Activated naive CD8-positive, alpha-beta T cell treated with anti-CD3 and anti-CD28 coated beads, Interleukin-2, amount 50 U/mL, for 24 hours (primary cell): ENCODE results near the gene PRDM15.

ENCODE experiments used
- ATAC-seq: fragments of 150-1000 bp; cut with Tn5 transposase; one replicate; pipeline ENCODE4 v1.10.0; 2021
- DNase-seq: peaks from one replicate; pipeline ENCODE4 v3.0.0; 2021
- H3K27ac Mint-ChIP-seq: one replicate; pipeline ENCODE4 v1.8.0; 2021; ENCODE audit warnings: mild to moderate bottlenecking, mixed read lengths
- H3K27me3 Mint-ChIP-seq: one replicate; pipeline ENCODE4 v1.8.0; 2021; ENCODE audit warnings: mixed read lengths
- H3K36me3 Mint-ChIP-seq: one replicate; pipeline ENCODE4 v1.8.0; 2021; ENCODE audit warnings: low read depth, mixed read lengths
- H3K4me1 Mint-ChIP-seq: one replicate; pipeline ENCODE4 v1.8.0; 2021; ENCODE audit warnings: mixed read lengths
- H3K4me3 Mint-ChIP-seq: one replicate; pipeline ENCODE4 v1.8.0; 2021; ENCODE audit warnings: mild to moderate bottlenecking, moderate library complexity, mixed read lengths
- H3K9me3 Mint-ChIP-seq: one replicate; pipeline ENCODE4 v1.8.0; 2021; ENCODE audit warnings: mixed read lengths

Gene PRDM15

DNA sequence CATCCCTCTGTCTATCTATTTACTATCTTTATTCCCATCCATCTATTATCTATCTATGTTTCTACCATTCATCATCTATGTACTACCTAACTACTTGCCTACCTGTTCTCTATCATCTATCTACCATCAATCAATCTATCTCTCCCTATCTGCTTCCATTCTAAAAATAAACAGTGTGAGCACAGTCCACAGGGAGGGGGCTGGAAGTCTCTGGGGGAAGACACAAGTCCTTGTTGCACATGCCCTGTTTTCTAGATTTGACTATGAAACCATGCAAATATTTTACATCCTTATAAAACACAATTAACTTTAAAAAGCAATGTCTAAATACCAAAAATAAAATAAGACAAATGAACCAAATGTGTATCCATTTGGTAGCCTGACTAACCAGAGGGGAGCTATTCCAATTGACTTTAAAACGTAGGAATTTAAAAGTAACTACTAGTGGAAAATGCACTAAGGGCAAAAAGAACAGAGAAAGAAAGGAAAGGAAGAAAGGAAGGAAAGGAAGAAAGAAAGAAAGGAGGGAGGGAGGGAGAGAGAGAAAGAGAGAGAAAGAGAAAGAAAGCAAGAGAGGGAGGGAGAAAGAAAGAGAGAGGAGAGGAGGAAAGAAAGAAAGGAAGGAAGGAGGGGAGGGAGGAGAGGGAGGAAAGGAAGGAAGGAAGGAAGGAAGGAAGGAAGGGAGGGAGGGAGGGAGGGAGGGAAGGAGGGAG, 98.7 kb downstream of the PRDM15 start:
- no peak for DNase-seq
- peaks cover 66% of the 10 kb centered on the region for H3K27me3 Mint-ChIP-seq
- no peak overlapping the region for H3K4me3 Mint-ChIP-seq
- no peaks in the 10 kb centered on the region for H3K36me3 Mint-ChIP-seq
- H3K9me3 Mint-ChIP-seq, result no peaks in the 10 kb centered on the region
- ATAC-seq, result no peak
- no peak overlapping the region for H3K27ac Mint-ChIP-seq
- H3K4me1 Mint-ChIP-seq, result peaks cover 12% of the 10 kb centered on the region

DNA sequence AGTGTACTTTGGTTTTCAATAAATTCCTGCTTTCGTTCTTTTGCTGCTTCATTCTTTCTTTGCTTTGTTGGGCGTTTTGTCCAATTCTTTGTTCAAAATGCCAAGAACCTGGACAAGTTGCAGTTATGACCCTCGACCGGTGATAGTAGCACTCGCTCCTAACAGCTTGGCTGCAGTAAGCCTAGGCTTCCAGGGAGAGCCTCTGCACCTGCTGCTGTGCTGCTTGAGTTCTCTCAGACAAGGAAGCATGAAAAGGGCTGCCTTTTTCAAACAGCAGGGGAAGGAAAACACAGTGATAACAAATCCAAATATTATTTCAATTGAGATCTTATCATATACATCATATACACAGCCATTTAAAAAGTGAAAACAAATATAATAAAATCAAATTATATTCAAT, 99.5 kb downstream of the PRDM15 start:
- DNase-seq, result no peak
- Mint-ChIP-seq H3K27ac (no peak overlapping the region), H3K9me3 (no peaks in the 10 kb centered on the region), H3K36me3 (no peaks in the 10 kb centered on the region), H3K4me1 (peaks cover 12% of the 10 kb centered on the region), H3K4me3 (no peak overlapping the region), H3K27me3 (peaks cover 69% of the 10 kb centered on the region)
- ATAC-seq, result no peak

DNA sequence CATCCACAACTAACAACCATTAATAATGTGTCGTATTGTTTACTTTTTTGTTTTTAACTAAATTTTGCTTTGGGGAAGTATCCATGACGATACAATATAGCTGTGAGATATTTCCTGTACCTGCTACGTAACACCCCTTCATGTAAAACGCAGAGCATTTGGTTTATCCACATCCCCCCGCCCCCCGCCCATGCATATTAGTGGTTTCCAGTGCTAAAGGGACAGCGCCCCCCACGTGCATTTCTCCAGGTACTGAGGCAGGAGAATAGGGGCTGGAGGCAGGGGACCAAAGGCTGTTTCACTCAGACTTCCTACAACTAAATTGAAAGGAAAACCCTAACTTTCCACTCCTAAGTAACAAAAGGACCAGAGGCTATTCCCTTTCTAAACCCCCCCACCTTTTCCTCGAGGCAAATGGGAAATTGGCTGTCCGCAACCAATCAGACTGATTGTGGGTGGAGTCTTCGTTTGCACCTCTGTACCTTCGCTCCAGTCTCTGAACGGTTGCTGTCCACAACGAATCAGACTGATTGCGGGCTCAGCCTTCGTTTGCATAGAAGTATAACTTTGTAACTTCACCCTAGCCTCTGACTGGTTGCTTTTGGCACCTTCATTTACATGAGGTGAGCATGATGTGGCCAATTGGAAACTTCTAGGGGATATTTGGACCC, 100.1 kb downstream of the PRDM15 start:
- no peak overlapping the region for H3K27ac Mint-ChIP-seq
- no peak overlapping the region for H3K4me3 Mint-ChIP-seq

DNA sequence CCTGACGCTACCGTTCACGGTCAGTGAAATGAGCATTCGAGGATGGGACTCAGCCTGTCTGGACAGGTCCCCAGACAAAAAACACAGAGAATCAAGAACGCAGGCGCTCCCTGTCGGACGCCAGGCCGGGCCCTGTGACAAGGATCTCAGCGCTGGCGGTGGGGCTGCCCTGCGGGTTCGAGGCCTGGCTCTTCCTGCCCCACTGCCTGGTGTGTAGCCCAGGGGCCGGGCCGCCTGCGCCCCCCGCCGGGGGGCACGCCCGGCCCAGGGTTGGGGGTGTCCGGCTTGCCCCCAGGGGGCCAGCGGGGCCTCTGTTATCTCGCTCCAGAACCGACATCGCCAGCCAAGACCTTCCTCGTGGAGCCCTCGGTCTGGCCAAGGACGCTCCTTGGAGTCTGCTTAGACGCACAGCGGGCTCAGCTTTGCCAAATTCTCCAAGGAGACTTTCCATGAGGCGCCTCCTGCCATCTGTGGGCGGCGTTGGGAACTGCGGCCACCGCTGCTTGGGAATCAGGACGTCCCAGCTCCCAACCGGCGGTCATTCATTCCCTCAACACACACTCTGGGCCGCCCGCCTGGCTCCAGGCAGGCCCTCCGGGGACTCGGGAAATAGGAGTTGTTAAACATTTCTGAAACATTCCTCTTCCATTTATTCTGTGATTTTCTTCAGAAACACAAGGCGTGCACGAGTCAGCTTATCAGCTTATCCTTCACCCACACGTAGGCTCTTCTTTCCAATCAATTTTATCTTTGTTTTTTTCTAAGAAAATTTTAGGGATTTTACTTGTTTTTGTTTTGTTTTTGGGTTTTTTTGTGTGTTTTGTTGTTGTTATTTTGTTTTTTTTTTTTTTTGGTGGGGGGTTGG, 101.0 kb downstream of the PRDM15 start:
- ATAC-seq (no peak), DNase-seq (peak; percentile 49)
- H3K36me3 Mint-ChIP-seq, result no peaks in the 10 kb centered on the region
- H3K9me3 Mint-ChIP-seq, result no peaks in the 10 kb centered on the region
- H3K27me3 Mint-ChIP-seq, result peaks cover 70% of the 10 kb centered on the region
- no peak overlapping the region for H3K4me3 Mint-ChIP-seq
- peaks cover 3% of the 10 kb centered on the region for H3K4me1 Mint-ChIP-seq
- H3K27ac Mint-ChIP-seq, result no peak overlapping the region

More for the DNA sequence above, 100.1 kb downstream of the PRDM15 start:
- H3K27me3 Mint-ChIP-seq, result peaks cover 71% of the 10 kb centered on the region
- no peak for DNase-seq
- ATAC-seq, result no peak
- no peaks in the 10 kb centered on the region for H3K36me3 Mint-ChIP-seq
- no peaks in the 10 kb centered on the region for H3K9me3 Mint-ChIP-seq
- peaks cover 11% of the 10 kb centered on the region for H3K4me1 Mint-ChIP-seq

DNA sequence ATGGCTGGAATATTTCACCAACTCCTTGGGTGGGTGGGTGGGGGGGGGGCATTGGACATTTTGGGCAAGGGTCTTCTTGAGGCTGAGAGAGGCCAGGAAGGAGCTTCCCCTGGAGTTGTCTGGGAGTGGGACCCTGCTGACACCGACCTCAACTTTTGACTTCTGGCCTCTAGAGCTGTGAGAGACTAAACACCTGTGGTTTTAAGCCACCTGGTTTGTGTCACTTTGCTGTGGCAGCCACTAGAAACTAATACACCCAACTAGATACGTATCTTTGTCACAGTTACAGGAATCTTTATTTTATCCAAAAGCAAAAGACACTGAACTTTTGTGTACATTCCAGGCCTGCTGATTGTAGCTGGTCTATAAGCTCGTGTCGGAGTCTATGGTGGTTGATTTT, 102.4 kb downstream of the PRDM15 start:
- H3K4me3 Mint-ChIP-seq, result no peak overlapping the region
- H3K4me1 Mint-ChIP-seq, result peaks cover 3% of the 10 kb centered on the region
- no peak for ATAC-seq
- peaks cover 73% of the 10 kb centered on the region for H3K27me3 Mint-ChIP-seq
- H3K9me3 Mint-ChIP-seq, result no peaks in the 10 kb centered on the region
- no peak overlapping the region for H3K27ac Mint-ChIP-seq
- no peaks in the 10 kb centered on the region for H3K36me3 Mint-ChIP-seq
- DNase-seq, result no peak

DNA sequence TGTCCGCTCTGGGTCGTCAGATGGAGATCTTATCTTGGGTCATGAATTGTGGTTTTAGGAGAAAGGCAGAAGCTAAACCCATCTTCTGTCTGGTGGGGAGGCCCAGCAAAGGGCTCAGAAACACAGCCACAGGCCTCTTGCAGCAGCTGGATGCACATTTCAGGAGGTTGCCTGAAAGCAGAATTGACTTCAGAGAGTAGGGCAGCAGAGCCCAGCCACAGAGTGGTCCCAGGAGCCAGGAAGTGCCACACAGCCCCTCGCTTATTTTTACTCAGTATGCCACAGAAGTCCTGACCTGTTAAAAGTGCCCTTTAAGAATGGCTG, 104.0 kb downstream of the PRDM15 start:
- peaks cover 3% of the 10 kb centered on the region for H3K4me1 Mint-ChIP-seq
- no peak overlapping the region for H3K4me3 Mint-ChIP-seq
- no peaks in the 10 kb centered on the region for H3K9me3 Mint-ChIP-seq
- DNase-seq (no peak), ATAC-seq (no peak)
- H3K36me3 Mint-ChIP-seq, result no peaks in the 10 kb centered on the region
- H3K27me3 Mint-ChIP-seq, result peaks cover 72% of the 10 kb centered on the region
- no peak overlapping the region for H3K27ac Mint-ChIP-seq

DNA sequence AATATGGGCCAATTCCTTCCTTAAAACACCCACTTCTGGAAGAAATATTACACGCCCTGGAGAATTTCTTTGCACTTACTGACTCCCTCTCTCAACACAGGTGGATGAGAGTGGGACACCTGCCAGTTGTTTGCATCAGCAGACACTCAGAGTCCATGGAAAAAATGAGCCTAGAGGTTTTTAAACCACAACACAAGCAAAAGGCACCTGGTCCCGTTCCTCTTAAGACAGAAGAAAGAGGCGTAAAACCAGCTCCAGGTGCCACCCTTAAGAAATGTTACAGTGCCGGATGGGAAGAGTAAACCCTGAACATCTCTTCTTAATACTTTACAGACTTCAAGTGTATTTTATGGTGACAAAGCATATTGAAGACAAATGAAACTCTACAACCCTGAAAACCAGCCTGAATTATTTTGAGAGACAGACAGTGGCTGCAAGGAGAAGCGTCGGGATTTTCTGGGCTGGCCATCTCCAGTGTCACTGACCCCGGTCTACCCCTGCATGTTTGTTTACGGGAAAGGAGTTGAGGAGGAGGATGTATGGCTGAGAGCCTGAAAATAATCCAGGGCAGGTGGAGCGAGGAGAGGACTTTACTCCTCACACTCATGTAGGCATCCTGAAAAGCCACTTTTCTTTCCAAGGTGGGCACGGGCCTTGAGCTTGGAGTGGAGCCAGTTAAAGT, 104.5 kb downstream of the PRDM15 start:
- H3K4me3 Mint-ChIP-seq, result no peak overlapping the region
- no peak for ATAC-seq
- peaks cover 73% of the 10 kb centered on the region for H3K27me3 Mint-ChIP-seq
- no peaks in the 10 kb centered on the region for H3K36me3 Mint-ChIP-seq
- no peaks in the 10 kb centered on the region for H3K9me3 Mint-ChIP-seq
- no peak for DNase-seq
- peaks cover 3% of the 10 kb centered on the region for H3K4me1 Mint-ChIP-seq
- H3K27ac Mint-ChIP-seq, result no peak overlapping the region

DNA sequence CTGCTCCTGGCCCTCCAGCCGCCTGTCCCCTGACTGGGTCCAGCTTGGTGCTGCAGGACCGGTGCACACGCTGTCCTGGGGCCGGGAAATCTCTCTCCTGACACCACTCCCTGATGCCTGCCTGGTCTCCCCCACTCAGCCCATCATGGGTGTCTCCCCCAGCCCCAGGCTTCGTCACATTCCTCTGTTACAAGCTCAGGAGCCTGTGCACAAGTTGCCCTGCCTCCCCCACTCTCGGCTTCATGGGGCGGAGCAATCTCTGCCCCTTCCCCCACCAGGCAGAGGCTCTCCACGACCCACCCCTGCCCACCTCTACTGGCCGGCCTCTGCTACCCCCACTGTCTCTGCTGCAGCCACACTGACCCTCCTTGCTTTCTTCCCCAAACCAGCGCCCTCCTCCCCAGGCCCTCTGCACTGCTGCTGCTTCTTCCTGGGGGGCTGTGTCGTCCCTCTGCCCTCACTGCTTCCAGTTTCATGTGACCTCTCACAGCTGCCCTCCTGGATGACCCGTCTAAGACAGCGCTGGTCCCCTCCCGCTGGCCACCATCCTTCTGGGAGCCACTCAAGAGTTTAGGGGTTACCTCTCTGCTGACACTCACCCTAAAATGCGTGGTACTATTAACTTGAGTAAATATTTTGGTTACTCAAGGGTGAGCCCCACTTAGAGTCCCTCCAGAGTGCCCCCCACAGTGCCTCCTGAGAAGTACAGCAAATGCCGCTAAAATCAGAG, 106.6 kb downstream of the PRDM15 start:
- H3K9me3 Mint-ChIP-seq, result no peaks in the 10 kb centered on the region
- no peak for ATAC-seq
- DNase-seq, result no peak
- no peaks in the 10 kb centered on the region for H3K36me3 Mint-ChIP-seq
- peaks cover 76% of the 10 kb centered on the region for H3K27me3 Mint-ChIP-seq
- H3K27ac Mint-ChIP-seq, result no peak overlapping the region
- H3K4me1 Mint-ChIP-seq, result peaks cover 16% of the 10 kb centered on the region
- H3K4me3 Mint-ChIP-seq, result no peak overlapping the region

DNA sequence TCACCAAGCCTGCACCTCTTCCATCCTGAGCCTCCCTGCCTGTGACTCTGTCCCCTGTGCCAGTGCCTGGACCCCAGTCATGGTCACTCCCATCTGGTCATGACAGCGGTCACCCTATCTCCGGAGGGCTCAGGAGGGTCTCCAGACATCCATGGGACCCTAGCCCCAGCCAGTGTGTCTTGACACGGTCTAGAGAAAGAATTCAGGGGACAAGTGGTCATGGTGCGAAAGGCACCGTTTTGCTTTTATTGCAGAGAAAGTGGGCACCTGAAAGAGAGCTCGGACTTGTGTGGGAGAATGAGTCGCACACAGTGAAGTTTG, 107.6 kb downstream of the PRDM15 start:
- no peak overlapping the region for H3K27ac Mint-ChIP-seq
- no peak for DNase-seq
- H3K27me3 Mint-ChIP-seq, result peaks cover 77% of the 10 kb centered on the region
- no peaks in the 10 kb centered on the region for H3K9me3 Mint-ChIP-seq
- H3K36me3 Mint-ChIP-seq, result peaks cover 3% of the 10 kb centered on the region
- H3K4me1 Mint-ChIP-seq, result peaks cover 21% of the 10 kb centered on the region
- ATAC-seq, result no peak
- no peak overlapping the region for H3K4me3 Mint-ChIP-seq

DNA sequence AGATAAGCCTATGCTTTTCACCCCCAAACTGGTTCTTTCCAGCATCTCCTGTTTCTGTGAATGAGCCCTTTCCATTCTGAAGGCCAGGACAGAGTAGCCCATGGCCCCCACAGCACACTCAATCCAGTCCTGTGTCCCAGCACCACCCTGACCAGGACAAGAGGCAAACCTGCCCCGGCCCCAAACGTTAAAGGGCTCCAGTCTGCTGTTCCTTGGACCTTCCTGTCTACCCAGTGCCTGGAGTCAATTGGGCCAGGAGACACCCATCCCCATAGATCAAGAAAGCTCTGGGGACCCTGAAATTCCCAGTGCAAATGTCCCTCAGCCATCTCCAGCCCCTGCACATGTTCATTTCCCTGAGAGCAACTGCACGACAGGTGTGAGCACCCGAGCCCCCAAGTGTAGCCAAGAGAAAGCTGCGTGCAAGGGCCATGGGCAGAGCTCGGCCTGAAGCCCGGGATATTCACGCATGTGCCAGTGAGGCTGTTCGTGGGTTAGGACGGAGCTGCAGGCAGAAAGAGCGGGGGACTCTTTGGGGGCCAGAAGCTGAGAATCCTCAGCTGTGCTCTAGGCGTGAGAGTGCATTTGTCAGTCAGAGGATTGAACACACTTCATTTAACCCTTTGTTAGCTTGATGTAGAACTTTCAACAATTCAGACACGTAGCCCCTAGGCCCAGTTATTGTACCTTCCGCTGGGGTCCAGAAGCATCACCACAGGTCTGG, 108.1 kb downstream of the PRDM15 start:
- ATAC-seq, result no peak
- DNase-seq, result no peak
- Mint-ChIP-seq H3K36me3 (peaks cover 3% of the 10 kb centered on the region), H3K27ac (no peak overlapping the region), H3K4me1 (peaks cover 21% of the 10 kb centered on the region), H3K4me3 (no peak overlapping the region), H3K9me3 (no peaks in the 10 kb centered on the region), H3K27me3 (peaks cover 77% of the 10 kb centered on the region)

DNA sequence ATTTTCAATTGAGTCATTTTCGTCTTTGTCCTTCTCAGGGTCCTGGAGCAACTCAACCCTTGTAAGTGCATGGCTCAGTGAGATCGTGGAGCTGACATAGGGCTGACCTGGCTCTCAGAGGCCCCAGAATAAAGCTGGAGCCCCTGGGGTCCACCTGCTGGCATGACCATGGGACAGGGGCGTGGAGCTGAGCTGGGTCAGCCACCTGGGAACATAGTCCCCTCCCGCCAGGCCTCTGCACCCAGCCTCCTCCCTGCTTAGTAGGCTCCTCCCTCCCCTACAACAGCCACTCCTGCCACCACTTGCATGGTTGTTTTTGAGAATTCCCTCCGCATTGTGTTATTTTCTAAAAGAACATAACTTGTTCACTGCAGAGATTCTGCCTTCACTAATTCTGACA, 109.2 kb downstream of the PRDM15 start:
- Mint-ChIP-seq H3K36me3 (peaks cover 3% of the 10 kb centered on the region), H3K4me1 (peaks cover 21% of the 10 kb centered on the region), H3K27ac (no peak overlapping the region), H3K4me3 (no peak overlapping the region), H3K27me3 (peaks cover 77% of the 10 kb centered on the region), H3K9me3 (no peaks in the 10 kb centered on the region)
- DNase-seq (no peak), ATAC-seq (no peak)

DNA sequence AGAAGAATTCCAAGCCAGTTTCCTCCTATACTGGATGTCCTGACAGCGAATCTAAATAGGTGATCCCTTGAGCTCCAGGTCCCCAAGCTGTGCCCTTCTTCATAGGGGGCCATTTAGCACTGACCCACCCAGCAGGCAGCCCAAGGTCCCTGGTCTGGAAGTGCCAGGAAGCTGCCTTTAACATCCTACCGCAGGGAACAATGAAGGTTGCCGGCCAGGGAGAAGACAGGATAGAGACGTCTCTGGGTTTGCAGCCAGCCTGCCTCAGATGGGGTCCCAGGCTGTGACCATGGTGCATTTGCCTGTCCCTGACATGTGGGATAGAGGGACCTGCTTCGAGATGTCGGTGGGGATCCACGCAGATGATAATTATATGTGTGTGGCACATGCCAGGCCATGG, 109.6 kb downstream of the PRDM15 start:
- Mint-ChIP-seq H3K27ac (no peak overlapping the region), H3K4me3 (no peak overlapping the region), H3K36me3 (peaks cover 3% of the 10 kb centered on the region), H3K9me3 (no peaks in the 10 kb centered on the region), H3K27me3 (peaks cover 76% of the 10 kb centered on the region), H3K4me1 (peaks cover 21% of the 10 kb centered on the region)
- DNase-seq (no peak), ATAC-seq (no peak)

DNA sequence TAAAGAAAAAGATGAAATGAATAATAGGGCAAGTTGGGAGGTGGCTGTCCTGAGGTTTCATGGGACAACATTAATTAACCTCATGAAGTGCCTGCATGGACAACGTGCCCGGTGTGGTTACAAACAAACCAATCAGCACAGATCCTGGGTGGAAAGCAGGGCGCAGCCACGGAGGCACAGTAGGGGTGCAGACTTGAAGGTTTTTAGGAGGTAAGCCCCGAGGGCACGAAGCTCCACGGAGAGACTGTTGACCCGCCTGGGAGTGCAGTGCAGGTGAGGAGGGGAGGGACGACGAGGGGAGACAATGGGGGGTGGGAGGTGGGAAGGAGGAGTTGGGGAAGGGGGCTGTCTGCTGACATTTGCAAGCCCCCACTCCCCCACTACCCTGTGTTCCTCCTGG, 110.0 kb downstream of the PRDM15 start:
- ATAC-seq (no peak), DNase-seq (no peak)
- Mint-ChIP-seq H3K4me3 (peak overlapping the region; percentile 79), H3K27me3 (peaks cover 76% of the 10 kb centered on the region), H3K4me1 (peaks cover 21% of the 10 kb centered on the region), H3K27ac (no peak overlapping the region), H3K36me3 (peaks cover 3% of the 10 kb centered on the region), H3K9me3 (no peaks in the 10 kb centered on the region)
